Heart left ventricle (tissue), 13 donors: ENCODE measurements around the gene ATOH1.

Source experiments
- CTCF ChIP-seq, 12 donors: fragments of 200-600 bp; sonication (generic) in 4 of 12; IDR thresholded peaks; one replicate each; pipeline versions ENCODE4 v1.5.0 to v1.8.0; 2018 to 2022; ENCODE audit warnings: antibody characterized with exemption in 12 of 12, mild to moderate bottlenecking in 5 of 12
- POLR2A ChIP-seq, 2 donors: fragments of 450-650 bp; IDR thresholded peaks; one replicate each; pipeline ENCODE4 v1.6.1; 2017; ENCODE audit warnings: antibody characterized with exemption in 2 of 2, mild to moderate bottlenecking in 2 of 2, moderate library complexity in 2 of 2
- donor health status: ischemic (EF 13 %, LVEDD 7.1; RV severe dilation, severe dysfunction).
- donor health status: DM: no; HTN: yes; CAD: no.
- donor health status: DM: no; HTN: no; CAD: no.
- donor health status: ischemic (EF 25% LVEDD 6.9; RV normal size, moderate dysfunction).
- donor health status: ischemic (EF 25% LVEDD 5.7; RV mildly dilated, moderate dysfunction).
- donor health status: ischemic (EF 35%, LVEDD 5.7; RV mildly dilated, moderate dysfunction).
- donor health status: nonischemic (EF 11% LVEDD 7.7; RV severe dilation, severe dysfunction).
- donor health status: DM: yes; HTN: yes; CAD: no.
- donor health status: PGD.
- donor health status: ischemic (EF 29% LVEDD 5.4; RV normal size, mild dysfunction).
- donor health status: nonischemic (EF 23%, LVEDD 6.1; RV moderate dilation, normal function).

GRCh38 chr4:93842601-93843252 lies 14.2 kb downstream of the ATOH1 start:
- TF ChIP-seq CTCF (IDR thresholded peaks at IDR 0.05), result no peak
- TF ChIP-seq POLR2A (IDR thresholded peaks at IDR 0.05), result no peak
